ENCODE results near the gene OST4.

Gene OST4

DNA sequence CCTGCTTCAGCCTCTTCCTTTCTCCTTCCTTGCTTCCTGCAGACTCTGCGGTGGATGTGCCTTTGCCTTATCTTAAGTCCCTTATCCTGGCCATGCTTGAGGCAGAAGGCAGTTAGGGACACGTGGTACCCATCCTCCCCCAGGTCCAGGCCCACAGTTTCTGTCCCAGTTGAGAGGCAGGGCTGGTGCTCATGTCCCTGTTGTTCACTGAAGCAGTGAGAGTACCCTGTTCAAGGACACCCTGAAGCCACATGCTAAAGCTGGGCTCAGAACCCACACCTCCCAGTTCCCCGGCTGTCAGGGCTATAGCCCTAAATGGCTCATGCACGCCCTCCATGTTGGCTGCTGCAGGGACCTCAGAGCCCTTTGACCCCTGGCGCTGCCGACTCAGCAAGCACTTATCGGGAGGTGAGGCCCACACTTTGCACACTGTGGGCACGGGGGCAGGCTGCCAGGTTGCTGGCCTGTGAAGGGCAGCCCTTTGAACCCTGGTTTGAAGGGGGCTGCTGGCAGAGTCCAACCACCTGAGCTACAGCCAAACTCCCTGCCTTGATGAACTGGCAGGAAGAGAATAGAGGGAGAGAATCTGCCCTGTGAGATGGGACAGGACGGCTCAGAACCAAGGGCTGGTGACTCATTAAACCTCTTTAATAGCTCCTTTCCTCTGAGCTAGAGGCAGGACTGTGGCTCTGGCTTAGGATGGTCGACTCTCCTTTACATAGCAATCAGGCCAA lies 21.4 kb upstream of the OST4 start:
- no peak for DNase-seq

DNA sequence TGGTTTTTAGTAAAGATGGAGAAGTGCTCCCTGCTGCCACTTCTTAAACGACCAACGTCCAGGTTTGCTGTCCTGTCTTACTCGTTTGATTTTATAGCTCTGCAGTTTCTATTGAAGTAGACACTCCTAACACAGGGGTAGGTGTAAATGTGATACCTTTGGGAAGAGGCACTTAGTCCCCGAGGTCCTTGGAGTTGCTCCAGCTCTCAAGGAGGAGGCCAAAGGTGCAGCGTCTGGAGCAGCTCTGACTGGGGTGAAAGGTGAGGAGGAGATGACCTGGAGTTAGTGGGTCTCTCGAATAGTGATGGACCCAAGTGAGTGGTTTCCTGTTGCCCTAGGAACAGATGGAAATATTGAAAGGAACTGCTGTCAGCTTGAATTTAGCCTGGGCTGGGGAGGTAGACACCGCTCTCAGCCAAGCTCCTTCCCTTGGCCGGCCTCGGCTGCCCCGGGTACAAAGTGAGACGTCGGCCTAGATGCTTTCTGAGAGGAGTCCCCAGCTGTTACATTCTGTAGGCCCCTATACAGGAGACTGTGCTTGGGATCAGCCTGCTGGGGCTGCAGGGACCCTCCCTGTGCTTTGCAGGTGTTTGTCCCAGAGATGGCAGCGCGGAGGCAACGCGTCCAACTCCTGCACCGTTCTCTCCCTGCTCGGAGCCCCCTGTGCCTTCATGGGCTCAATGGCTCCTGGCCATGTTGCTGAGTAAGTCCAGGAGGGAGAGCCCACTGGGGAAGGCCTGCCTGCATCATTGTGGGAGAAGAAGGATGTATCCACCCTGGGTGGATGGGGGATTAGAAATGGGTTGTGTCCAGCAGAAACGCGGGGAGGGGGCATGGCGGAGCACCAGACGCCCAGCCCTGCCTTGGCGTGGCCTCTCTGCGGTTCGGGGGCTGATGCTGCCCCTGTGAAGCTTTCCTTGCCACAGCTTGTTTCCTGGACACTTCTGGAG lies 20.6 kb upstream of the OST4 start:
- no peak for DNase-seq

DNA sequence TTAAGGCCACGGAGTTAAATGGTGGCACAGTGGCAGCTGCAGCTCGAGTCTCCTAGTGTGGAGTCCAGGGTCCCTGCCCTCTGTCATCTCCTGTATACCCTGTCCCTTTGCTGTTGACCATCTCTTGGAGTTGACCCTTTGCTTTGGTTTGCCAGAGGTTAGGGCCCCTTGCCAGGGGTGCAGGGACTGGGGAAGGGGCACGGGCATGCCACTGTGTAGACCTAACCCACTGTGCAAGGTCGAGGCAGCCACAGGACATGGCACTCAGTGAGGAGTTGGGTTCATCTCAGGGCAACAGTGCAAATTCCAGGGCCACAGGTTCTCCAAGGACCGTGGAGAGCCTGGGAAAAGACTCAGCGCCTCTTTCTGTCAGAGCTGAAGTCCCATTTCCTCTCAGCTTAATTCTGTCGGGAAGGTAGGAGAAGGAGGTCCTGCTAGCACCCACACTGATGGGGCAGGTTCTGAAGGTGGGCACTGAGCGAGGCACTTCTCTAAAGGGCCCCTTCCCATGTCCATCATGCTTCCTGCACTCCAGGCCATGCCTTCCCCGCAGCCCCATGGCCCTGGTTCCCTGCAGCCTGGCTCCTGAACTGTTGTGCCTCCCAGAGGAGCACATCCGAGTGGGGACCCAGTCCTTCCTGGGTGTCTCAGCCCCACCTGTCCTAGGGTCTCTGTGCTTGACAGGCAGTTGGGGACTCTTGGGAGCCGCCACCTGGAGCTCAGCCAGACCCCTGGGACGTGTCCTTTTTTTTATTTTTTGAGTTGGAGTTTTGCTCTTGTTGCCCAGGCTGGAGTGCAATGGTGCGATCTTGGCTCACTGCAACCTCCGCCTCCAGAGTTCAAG lies 17.9 kb upstream of the OST4 start:
- DNase-seq = no peak

DNA sequence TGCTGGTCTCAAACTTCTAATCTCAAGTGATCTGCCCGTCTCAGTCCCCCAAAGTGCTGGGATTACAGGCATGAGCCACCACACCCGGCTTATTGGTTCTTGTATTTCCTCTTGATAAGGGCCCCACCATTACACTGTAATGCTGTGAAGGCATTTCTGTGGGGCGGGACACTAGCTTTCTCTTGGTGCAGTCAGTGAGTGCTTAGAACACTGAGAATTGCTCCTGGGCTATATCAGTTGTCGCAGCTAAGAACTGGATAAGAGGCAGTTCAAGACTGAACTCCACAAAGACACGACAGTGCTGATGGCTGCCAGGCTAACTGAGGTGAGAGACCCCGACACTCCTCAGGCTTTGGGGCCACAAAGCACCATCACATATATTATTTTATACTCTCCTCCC lies 17.2 kb upstream of the OST4 start:
- DNase-seq = no peak

DNA sequence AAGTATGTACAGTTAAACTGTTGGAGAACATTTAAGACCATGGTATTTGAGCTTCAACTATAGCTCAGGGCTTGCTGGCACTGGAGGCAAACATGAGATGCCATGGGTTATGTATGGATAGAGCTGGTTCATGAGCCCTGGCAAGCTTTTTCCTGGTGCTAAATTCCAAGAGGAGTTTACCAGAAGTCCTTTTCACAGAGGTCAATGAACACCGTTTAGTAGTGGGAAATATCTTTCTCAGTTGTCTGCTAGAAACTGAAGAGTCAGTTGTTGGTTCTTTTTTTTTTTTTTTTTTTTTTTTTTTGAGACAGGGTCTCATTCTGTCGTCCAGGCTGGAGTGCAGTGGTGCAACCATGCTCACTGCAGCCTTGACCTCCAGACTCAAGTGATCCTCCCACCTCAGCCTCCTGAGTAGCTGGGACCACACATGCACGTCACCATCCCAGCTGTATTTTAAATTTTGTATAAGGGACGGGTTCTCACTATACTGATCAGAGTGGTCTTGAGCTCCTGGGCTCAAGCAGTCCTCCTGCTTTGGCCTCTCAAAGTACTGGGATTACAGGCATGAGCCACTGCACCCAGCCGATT lies 16.5 kb upstream of the OST4 start:
- no peak for DNase-seq

DNA sequence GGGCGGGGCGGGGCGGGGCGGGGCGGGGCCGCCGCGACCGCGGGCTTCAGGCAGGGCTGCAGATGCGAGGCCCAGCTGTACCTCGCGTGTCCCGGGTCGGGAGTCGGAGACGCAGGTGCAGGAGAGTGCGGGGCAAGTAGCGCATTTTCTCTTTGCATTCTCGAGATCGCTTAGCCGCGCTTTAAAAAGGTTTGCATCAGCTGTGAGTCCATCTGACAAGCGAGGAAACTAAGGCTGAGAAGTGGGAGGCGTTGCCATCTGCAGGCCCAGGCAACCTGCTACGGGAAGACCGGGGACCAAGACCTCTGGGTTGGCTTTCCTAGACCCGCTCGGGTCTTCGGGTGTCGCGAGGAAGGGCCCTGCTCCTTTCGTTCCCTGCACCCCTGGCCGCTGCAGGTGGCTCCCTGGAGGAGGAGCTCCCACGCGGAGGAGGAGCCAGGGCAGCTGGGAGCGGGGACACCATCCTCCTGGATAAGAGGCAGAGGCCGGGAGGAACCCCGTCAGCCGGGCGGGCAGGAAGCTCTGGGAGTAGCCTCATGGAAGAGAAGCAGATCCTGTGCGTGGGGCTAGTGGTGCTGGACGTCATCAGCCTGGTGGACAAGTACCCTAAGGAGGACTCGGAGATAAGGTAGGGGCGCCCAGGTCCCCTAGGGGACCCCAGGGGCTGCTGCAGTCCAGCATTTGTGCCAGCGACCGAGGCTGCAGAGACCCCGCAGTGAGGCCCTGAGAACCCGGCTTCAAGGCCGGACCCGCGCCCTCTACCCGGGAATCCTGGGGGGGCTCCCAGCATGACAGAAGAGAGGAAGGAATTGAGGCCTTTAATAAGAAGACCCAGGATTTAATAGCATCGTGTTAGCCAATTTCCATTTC lies 15.5 kb upstream of the OST4 start, which contains the start of gene KHK:
Gene KHK (plus strand): TSS at position 49 of the 870 bp plus-strand sequence. CDS start 488 bp downstream, at position 537.
- DNase-seq = no peak

DNA sequence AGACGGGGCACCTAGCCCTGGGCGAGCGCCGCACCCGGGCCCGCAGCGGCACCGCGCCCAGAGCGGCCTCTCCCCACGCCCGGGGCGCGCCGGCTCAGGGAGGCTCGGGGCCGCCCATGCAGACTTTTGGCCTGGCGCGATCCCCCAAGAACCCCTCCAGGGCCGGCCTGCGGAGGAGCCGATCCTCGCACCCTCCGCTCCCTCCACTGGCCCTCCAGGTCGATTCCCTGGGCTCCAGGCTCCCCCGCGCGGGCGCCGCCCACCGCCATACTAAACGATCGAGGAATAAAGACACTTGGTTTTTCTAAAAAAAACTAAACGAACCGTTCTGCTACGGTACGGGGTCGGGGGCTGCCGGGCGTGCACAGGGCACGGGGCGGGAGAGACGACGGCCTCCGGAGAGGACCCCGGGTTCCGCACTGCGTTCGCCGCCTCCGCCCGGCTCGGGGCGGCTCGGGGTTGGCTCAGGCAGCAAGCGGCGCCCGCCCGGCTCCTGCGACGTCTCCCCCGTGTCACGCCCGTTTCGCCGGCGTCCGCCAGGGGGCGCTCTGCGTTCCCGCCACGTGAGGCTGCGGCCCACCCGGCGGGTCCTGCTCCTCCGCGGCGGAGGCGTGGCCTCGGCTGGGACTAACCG lies 14.8 kb upstream of the OST4 start:
- peak; percentile 95 to 96 for DNase-seq

DNA sequence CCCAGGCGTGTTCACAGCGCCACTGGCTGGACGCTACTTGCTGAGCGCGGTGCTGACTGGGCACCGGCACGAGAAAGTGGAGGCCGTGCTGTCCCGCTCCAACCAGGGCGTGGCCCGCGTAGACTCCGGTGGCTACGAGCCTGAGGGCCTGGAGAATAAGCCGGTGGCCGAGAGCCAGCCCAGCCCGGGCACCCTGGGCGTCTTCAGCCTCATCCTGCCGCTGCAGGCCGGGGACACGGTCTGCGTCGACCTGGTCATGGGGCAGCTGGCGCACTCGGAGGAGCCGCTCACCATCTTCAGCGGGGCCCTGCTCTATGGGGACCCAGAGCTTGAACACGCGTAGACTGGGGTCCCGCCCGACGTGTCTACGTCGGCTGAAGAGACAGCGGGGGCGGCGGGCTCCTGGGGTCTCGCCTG lies 14.2 kb upstream of the OST4 start:
- no peak for DNase-seq

DNA sequence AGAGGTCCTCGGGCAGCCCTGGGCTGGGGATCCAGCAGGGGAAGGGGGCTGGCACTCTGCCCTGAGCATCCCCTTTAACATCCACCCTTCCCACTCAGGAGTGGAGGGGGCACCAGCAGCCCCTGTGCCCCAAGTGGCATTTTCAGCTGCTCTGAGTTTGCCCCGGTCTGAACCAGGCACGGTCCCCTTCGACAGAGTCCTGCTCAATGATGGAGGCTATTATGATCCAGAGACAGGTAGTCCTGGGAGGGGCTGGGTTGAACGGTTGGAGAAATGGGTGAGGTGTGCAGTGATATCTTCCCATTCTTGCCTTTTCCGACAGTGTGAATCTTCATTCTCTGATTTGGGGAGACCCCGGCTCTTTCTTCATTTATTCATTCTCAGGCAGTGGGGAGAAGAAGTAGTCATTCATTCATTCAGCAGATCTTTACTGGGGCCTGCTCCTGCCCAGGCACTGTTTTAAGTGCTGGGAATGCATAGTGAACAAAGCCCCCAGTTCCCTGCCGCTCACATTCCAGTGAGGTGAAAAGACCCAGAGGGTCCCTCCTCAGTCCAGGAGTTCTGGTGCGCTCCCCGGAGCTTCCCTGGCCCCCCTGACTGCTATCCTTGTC lies 13.7 kb upstream of the OST4 start:
- DNase-seq = no peak

DNA sequence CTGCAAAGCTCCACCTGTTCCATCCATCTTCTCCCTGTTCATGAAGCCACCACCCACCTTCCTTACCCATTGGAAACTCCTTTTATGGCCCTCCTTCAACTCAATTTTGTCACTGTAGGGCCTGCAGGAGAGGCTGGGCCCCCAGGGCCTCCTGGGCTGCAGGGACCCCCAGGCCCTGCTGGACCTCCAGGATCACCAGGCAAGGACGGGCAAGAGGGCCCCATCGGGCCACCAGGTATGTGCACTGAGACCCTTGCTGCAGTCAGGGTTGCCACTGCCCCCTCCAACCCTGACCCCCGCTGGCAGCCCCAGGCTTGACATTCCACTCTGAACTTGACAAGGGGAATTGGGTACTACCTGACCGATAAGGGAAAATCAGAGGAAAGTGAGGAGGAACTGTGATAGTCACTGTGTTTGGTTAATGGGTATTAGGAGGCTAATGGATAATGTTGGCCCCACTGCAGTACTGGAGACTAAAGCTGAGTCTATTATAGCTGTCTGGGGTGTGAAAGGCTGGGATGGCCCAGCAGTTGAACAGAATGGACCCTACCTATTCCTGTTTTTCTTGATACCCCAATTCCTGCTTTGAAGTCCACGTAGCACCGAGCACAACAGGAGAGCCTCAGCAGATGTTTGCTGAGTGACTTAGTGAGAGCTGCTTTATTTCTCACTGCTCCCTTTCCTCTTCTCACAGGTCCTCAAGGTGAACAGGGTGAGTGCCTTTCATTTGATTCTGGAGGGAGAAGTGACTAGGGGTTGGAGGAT lies 13.0 kb upstream of the OST4 start:
- DNase-seq = no peak

DNA sequence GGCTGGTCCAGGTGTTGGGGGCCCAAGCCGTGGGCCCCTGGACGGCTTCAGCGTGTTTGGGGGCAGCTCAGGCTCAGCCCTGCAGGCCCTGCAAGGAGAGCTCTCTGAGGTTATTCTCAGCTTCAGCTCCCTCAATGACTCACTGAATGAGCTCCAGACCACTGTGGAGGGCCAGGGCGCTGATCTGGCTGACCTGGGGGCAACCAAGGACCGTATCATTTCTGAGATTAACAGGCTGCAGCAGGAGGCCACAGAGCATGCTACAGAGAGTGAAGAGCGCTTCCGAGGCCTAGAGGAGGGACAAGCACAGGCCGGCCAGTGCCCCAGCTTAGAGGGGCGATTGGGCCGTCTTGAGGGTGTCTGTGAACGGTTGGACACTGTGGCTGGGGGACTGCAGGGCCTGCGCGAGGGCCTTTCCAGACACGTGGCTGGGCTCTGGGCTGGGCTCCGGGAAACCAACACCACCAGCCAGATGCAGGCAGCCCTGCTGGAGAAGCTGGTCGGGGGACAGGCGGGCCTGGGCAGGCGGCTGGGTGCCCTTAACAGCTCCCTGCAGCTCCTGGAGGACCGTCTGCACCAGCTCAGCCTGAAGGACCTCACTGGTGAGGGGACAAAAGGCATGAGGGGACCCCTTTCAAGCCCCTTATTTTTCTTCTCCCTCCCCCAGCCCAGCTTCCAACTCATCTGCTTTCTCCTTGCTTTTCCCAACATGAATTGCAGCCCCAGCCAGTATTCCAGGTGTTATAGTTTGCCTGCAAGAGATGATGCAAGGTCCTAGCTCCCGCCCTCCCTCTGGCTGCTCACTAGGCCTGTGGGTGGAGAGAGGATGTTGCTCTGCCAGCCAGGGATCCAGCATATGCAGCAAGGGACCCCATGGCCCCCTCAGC lies 12.2 kb upstream of the OST4 start:
- DNase-seq = no peak

DNA sequence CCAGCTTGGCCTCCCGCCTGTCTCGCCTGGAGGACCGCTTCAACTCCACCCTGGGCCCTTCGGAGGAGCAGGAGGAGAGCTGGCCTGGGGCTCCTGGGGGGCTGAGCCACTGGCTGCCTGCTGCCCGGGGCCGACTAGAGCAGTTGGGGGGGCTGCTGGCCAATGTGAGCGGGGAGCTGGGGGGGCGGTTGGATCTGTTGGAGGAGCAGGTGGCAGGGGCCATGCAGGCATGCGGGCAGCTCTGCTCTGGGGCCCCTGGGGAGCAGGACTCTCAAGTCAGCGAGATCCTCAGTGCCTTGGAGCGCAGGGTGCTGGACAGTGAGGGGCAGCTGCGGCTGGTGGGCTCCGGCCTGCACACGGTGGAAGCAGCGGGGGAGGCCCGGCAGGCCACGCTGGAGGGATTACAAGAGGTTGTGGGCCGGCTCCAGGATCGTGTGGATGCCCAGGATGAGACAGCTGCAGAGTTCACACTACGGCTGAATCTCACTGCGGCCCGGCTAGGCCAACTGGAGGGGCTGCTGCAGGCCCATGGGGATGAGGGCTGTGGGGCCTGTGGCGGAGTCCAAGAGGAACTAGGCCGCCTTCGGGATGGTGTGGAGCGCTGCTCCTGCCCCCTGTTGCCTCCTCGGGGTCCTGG lies 11.4 kb upstream of the OST4 start:
- no peak for DNase-seq

DNA sequence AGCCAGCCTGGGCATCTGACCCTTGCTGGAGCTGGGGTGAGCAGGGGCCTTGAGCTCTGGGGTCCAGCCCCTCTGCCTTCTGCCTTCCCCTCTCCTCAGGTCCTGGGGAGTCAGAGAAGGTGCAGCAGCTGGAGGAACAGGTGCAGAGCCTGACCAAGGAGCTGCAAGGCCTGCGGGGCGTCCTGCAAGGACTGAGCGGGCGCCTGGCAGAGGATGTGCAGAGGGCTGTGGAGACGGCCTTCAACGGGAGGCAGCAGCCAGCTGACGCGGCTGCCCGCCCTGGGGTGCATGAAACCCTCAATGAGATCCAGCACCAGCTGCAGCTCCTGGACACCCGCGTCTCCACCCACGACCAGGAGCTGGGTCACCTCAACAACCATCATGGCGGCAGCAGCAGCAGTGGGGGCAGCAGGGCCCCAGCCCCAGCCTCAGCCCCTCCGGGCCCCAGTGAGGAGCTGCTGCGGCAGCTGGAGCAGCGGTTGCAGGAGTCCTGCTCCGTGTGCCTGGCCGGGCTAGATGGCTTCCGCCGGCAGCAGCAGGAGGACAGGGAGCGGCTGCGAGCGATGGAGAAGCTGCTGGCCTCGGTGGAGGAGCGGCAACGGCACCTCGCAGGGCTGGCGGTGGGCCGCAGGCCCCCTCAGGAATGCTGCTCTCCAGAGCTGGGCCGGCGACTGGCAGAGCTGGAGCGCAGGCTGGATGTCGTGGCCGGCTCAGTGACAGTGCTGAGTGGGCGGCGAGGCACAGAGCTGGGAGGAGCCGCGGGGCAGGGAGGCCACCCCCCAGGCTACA lies 10.7 kb upstream of the OST4 start:
- no peak for DNase-seq

DNA sequence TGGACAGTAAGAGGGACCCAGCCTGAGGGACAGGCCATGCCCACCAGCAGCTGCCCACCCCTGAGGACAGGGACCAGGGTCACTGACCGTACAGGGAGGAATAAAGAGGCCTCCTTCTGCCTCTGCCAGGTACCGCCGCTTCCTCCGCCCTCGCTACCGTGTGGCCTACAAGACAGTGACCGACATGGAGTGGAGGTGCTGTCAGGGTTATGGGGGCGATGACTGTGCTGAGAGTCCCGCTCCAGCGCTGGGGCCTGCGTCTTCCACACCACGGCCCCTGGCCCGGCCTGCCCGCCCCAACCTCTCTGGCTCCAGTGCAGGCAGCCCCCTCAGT lies 9.1 kb upstream of the OST4 start:
- DNase-seq = no peak

DNA sequence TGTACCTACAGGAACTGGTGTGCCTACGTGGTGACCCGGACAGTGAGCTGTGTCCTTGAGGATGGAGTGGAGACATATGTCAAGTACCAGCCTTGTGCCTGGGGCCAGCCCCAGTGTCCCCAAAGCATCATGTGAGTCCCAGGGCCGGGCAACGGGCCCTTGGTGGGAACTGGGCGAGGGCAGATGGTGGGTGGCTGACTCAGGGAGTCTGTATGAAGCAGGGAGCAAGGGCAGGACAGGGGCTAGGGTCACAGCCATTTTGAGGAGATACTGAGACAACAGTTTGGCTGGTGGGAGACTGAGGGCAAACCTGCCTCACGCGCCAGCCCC lies 8.7 kb upstream of the OST4 start:
- no peak for DNase-seq

DNA sequence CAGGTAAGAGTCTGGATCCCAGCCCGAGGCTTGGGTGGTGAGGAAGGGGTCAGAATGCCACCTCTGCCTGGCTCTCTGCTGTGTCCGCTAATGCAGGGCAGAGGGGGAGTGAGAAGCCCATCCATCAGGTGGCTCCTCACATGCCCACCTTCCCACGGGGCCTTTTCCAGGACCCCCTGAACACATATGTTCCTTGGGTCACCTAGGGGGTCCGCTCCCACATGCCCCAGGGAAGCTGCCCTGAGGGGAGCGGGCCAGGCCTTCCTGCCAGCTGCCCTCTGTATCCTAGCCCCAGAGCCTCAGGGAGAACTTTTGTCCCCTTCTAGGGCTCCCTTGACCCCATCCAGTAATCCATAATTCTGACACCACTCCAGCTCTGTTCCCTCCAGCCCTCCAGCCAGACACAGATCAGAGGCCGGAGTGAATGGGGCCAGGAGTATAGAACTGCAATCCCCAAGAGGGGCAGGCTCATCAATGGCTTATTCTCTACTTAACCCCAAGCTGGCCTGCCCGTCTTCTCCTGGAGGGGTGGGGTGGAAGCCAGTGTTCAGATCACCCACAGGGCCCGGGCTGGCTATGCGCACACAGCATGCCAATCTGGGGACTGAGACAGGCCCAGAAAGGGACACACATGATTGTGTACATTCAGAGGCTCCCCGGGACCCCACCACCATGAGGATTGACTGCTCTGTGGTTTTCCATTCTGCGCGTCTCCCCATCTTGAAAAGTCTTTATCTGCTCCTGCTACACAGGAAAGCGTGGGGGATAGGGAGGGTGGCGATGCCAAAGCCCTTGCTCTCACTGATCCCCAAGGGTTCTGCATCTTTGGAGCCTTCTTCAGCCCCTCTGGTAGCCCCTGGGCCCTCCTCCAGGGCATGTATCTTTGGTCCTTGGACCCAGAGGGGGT lies 8.0 kb upstream of the OST4 start:
- no peak for DNase-seq

Data from activated CD4-positive, alpha-beta T cell treated with anti-CD3 and anti-CD28 coated beads, Interleukin-2, amount 50 U/mL, for 4 hours (primary cell).